Heart left ventricle (tissue), 16 donors: Measurements from ENCODE around the gene NTRK3. TPM values are rescaled to one million over a fixed set of nuclear protein-coding genes. Genes with fewer than 3 reads are reported as not detected.

Source experiments
- ATAC-seq, 4 donors: fragments of 200-7000 bp; cut with Tn5 transposase; one replicate each; pipeline ENCODE4 v1.9.1; 2020 to 2022; ENCODE audit warnings: moderate library complexity in 4 of 4, mild to moderate bottlenecking in 3 of 4, moderate number of reproducible peaks in 1 of 4
- DNase-seq, 5 donors: peaks; one replicate each; pipeline ENCODE4 v3.0.0-alpha.2; 2020
- H3K27ac ChIP-seq, 12 donors: fragments of 200-600 bp; sonication (generic) in 4 of 12; one replicate each; pipeline versions ENCODE4 v1.5.0 to v1.8.0; 2016 to 2022; ENCODE audit warnings: mild to moderate bottlenecking in 2 of 12
- H3K27me3 ChIP-seq, 9 donors: fragments of 200-600 bp; sonication (generic) in 2 of 9; one replicate each; pipeline versions ENCODE4 v1.5.1 to v1.8.0; 2016 to 2022; ENCODE audit warnings: mild to moderate bottlenecking in 3 of 9
- H3K36me3 ChIP-seq, 9 donors: fragments of 200-600 bp; sonication (generic) in 2 of 9; one replicate each; pipeline versions ENCODE4 v1.5.0 to v1.8.0; 2018 to 2022; ENCODE audit warnings: mild to moderate bottlenecking in 2 of 9
- H3K4me1 ChIP-seq, 12 donors: fragments of 200-600 bp; sonication (generic) in 4 of 12; one replicate each; pipeline versions ENCODE4 v1.5.0 to v1.8.0; 2016 to 2022; ENCODE audit warnings: mild to moderate bottlenecking in 3 of 12
- H3K4me3 ChIP-seq, 12 donors: fragments of 200-600 bp; sonication (generic) in 4 of 12; one replicate each; pipeline versions ENCODE4 v1.5.0 to v1.8.0; 2017 to 2022; ENCODE audit warnings: mild to moderate bottlenecking in 9 of 12, moderate library complexity in 4 of 12
- H3K9me3 ChIP-seq, 12 donors: fragments of 200-600 bp; sonication (generic) in 4 of 12; one replicate each; pipeline versions ENCODE4 v1.5.0 to v1.8.0; 2016 to 2022; ENCODE audit warnings: mild to moderate bottlenecking in 1 of 12
- CTCF ChIP-seq, 12 donors: fragments of 200-600 bp; sonication (generic) in 4 of 12; IDR thresholded peaks; one replicate each; pipeline versions ENCODE4 v1.5.0 to v1.8.0; 2018 to 2022; ENCODE audit warnings: antibody characterized with exemption in 12 of 12, mild to moderate bottlenecking in 5 of 12
- POLR2A ChIP-seq, 2 donors: fragments of 450-650 bp; IDR thresholded peaks; one replicate each; pipeline ENCODE4 v1.6.1; 2017; ENCODE audit warnings: antibody characterized with exemption in 2 of 2, mild to moderate bottlenecking in 2 of 2, moderate library complexity in 2 of 2
- WGBS, 4 donors: extraction: QIAGEN DNeasy Blood & Tissue Kit in 2 of 4; methylation state at CpG; one replicate each; pipeline versions ENCODE4 v1.1.5 to v1.1.7; 2013 to 2018; 5-methylcytosine and 5-hydroxymethylcytosine counted together
- intact Hi-C, 10 donors: fragments of 100-400 bp; cut with DNase I; formaldehyde crosslinking; loops; one replicate each; pipeline versions ENCODE4 v1.11.1 to v1.14.2; 2022
- polyA plus RNA-seq, 2 donors: library from polyadenylated mRNA; stranded (reverse); fragments of 200-250 nt; gene quantifications; one replicate each; pipeline ENCODE4 v1.2.3, GENCODE V29; 2013
- total RNA-seq, 9 donors: library from RNA; depleted of rRNA in 2 of 9; stranded (reverse); fragments of >200 nt in 2 of 9; fragmentation: NEBNext Ultra II Directional in 3 of 9; extraction: Animal tissue kit (Norgen Biotek cat#: 25700) in 3 of 9; gene quantifications; one replicate each; pipeline versions ENCODE4 v1.1.0 to v1.2.4, GENCODE V29; 2016 to 2023
- donor health status: ischemic (EF 13 %, LVEDD 7.1; RV severe dilation, severe dysfunction).
- donor health status: healthy with polysubstance abuse.
- donor health status: DM: no; HTN: yes; CAD: no.
- donor health status: DM: no; HTN: no; CAD: no.
- donor health status: ischemic (EF 25% LVEDD 6.9; RV normal size, moderate dysfunction).
- donor health status: ischemic (EF 25% LVEDD 5.7; RV mildly dilated, moderate dysfunction).
- donor health status: healthy.
- donor health status: DM: yes; HTN: yes; CAD: no.
- donor health status: ischemic (EF 35%, LVEDD 5.7; RV mildly dilated, moderate dysfunction).
- donor health status: nonischemic (EF 11% LVEDD 7.7; RV severe dilation, severe dysfunction).
- donor health status: DM: yes; HTN: yes; CAD: no.
- donor health status: PGD.
- donor health status: ischemic (EF 29% LVEDD 5.4; RV normal size, mild dysfunction).
- donor health status: nonischemic (EF 23%, LVEDD 6.1; RV moderate dilation, normal function).

Gene NTRK3
- total and polyA plus RNA-seq, 11 donors = 0.53 to 6.8 (median 2.0) TPM

DNA sequence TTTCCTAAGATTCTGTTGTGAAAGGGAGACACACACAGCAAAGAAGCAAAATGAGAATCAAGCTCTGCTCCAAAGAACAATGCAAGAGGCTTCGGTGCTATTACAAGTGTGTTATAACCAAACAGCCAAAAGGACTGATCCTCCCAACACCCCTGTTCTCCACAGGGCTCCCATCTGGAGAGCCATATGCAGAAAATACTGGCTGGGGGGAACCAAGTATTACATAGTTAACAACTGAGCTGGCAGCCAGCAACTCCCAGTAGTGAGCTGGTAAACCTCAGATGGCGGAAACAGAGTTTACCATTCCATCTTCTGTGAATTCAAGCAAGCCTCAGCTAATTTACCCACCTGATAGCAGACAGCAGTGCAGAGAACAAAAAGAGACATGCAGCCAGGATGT is 156.4 kb downstream of the NTRK3 start:
- DNase-seq = no peak
- intact Hi-C loops = no loop called here
- Histone ChIP-seq H3K27ac (no peak overlapping the region), H3K36me3 (no peaks in the 10 kb centered on the region), H3K4me3 (no peak overlapping the region), H3K4me1 (no peaks in the 10 kb centered on the region), H3K27me3 (peaks cover 0 to 8% (median 0%) of the 10 kb centered on the region in 9 donors), H3K9me3 (no peaks in the 10 kb centered on the region)
- 90 to 96% (median 92%) methylated on average over 2 of the region's 2 CpGs for WGBS, 4 donors
- no peak for ATAC-seq
- TF ChIP-seq POLR2A (IDR thresholded peaks at IDR 0.05) = no peak
- no peak for TF ChIP-seq CTCF (IDR thresholded peaks at IDR 0.05)

DNA sequence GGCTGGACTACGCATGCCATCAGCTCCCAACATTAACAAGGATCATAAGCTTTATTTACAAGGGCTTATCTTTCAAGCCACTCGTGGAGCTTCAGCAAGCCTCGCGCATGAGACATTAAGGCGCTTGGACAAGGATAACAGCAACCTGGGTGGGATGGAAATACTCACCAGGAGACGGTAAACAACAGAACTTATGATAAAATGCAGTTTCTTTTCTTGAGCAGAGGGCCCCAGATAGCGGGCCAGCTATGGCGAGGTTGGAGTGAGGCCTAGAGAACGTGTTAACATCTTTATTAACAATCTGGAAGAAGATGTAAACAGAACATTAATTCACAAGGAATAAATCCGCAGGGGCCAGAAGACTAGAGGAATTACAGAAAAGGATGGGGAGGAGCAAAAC is 158.2 kb downstream of the NTRK3 start:
- ATAC-seq (no peak), DNase-seq (no peak)
- 57 to 71% (median 61%) methylated on average over 10 of the region's 10 CpGs for WGBS, 4 donors
- H3K27me3 ChIP-seq = peaks cover 0 to 8% (median 0%) of the 10 kb centered on the region in 9 donors
- H3K4me1 ChIP-seq = no peaks in the 10 kb centered on the region
- no peaks in the 10 kb centered on the region for H3K9me3 ChIP-seq
- TF ChIP-seq POLR2A (IDR thresholded peaks at IDR 0.05) = no peak
- no peak for TF ChIP-seq CTCF (IDR thresholded peaks at IDR 0.05)
- H3K4me3 ChIP-seq = no peak overlapping the region
- no peak overlapping the region for H3K27ac ChIP-seq
- H3K36me3 ChIP-seq = no peaks in the 10 kb centered on the region
- intact Hi-C loops = no loop called here

- intact Hi-C loops = no loop called here
Measured at GRCh38 chr15:88091444-88092016, 165.0 kb downstream of the NTRK3 start.

More at GRCh38 chr15:88091444-88092016, 165.0 kb downstream of the NTRK3 start:
- DNase-seq = no peak
- H3K4me1 ChIP-seq = peaks cover 0 to 16% (median 0%) of the 10 kb centered on the region in 12 donors
- no peak overlapping the region for H3K27ac ChIP-seq
- WGBS, 4 donors = 80 to 86% (median 83%) methylated on average over 3 of the region's 3 CpGs
- no peak for ATAC-seq
- no peak overlapping the region for H3K4me3 ChIP-seq
- TF ChIP-seq POLR2A (IDR thresholded peaks at IDR 0.05) (no peak), CTCF (IDR thresholded peaks at IDR 0.05) (no peak)
- H3K27me3 ChIP-seq = no peaks in the 10 kb centered on the region
- no peaks in the 10 kb centered on the region for H3K36me3 ChIP-seq
- H3K9me3 ChIP-seq = peaks cover 0 to 7% (median 0%) of the 10 kb centered on the region in 12 donors
